ENCODE data around the gene HPS1.

DNA sequence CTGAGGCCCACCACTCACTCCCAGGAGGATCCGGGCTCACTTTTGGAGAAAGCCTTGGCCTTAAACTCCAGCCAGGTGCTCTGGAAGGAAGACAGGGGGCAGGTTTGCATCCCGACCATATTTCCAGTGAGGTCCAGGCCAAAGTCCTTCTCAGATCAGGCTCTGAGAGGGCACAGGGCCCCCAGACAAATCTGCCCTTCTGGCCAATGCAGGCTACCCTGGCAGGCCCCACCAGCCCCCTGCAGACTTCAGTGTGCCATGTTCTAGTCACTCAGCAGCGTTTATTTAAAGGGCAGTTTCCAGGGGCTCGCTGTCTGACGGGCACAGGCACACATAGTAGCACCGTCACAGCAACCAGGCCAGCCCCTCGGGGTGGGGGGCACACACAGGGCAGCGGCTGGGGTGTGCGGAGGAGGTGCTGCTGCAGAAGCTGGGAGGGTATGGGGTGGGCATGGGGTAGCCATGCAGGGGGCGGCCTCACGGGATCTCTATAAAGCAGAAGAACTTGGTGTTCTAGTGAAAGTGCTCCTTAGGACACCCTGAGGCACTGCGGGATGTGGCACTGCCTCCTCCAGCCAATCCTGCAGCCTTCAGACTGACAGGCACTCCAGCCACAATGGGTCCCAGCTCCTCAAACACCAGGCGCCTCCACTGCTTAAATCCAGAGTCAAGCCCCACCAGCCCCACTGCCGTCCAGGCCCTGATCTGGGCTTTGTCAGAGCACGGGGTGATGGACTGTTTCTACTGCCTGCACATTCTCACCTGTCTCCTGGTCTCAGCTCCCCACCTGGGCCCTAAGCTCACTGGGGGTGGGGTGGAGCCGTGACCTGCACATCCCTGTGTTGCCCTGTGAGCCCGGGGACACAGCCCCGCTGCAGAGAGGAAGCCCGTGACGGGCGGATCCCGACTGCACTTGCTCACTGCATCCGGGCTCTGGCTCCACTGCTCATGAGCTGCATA is 22.2 kb downstream of the HPS1 start:
- no peak for TF ChIP-seq CTCF (conservative IDR thresholded peaks at IDR 0.05; ENCODE audit: low read depth in 2 of 2)
- TF ChIP-seq, protein P1, sequence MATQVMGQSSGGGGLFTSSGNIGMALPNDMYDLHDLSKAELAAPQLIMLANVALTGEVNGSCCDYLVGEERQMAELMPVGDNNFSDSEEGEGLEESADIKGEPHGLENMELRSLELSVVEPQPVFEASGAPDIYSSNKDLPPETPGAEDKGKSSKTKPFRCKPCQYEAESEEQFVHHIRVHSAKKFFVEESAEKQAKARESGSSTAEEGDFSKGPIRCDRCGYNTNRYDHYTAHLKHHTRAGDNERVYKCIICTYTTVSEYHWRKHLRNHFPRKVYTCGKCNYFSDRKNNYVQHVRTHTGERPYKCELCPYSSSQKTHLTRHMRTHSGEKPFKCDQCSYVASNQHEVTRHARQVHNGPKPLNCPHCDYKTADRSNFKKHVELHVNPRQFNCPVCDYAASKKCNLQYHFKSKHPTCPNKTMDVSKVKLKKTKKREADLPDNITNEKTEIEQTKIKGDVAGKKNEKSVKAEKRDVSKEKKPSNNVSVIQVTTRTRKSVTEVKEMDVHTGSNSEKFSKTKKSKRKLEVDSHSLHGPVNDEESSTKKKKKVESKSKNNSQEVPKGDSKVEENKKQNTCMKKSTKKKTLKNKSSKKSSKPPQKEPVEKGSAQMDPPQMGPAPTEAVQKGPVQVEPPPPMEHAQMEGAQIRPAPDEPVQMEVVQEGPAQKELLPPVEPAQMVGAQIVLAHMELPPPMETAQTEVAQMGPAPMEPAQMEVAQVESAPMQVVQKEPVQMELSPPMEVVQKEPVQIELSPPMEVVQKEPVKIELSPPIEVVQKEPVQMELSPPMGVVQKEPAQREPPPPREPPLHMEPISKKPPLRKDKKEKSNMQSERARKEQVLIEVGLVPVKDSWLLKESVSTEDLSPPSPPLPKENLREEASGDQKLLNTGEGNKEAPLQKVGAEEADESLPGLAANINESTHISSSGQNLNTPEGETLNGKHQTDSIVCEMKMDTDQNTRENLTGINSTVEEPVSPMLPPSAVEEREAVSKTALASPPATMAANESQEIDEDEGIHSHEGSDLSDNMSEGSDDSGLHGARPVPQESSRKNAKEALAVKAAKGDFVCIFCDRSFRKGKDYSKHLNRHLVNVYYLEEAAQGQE (IDR thresholded peaks at IDR 0.05; ENCODE audit: unreplicated experiment), result no peak
- no peak for TF ChIP-seq POLR2AphosphoS5 (IDR thresholded peaks at IDR 0.05; ENCODE audit: low read depth)
- TF ChIP-seq EZH2 (IDR thresholded peaks at IDR 0.05; ENCODE audit: low read depth, unreplicated experiment), result no peak
- TF ChIP-seq CREB1 (CRISPR knock-in tag; IDR thresholded peaks at IDR 0.05; ENCODE audit: low read depth), result no peak
- TF ChIP-seq EZH2phosphoT487 (IDR thresholded peaks at IDR 0.05; ENCODE audit: unreplicated experiment), result no peak
- TF ChIP-seq, protein P2, sequence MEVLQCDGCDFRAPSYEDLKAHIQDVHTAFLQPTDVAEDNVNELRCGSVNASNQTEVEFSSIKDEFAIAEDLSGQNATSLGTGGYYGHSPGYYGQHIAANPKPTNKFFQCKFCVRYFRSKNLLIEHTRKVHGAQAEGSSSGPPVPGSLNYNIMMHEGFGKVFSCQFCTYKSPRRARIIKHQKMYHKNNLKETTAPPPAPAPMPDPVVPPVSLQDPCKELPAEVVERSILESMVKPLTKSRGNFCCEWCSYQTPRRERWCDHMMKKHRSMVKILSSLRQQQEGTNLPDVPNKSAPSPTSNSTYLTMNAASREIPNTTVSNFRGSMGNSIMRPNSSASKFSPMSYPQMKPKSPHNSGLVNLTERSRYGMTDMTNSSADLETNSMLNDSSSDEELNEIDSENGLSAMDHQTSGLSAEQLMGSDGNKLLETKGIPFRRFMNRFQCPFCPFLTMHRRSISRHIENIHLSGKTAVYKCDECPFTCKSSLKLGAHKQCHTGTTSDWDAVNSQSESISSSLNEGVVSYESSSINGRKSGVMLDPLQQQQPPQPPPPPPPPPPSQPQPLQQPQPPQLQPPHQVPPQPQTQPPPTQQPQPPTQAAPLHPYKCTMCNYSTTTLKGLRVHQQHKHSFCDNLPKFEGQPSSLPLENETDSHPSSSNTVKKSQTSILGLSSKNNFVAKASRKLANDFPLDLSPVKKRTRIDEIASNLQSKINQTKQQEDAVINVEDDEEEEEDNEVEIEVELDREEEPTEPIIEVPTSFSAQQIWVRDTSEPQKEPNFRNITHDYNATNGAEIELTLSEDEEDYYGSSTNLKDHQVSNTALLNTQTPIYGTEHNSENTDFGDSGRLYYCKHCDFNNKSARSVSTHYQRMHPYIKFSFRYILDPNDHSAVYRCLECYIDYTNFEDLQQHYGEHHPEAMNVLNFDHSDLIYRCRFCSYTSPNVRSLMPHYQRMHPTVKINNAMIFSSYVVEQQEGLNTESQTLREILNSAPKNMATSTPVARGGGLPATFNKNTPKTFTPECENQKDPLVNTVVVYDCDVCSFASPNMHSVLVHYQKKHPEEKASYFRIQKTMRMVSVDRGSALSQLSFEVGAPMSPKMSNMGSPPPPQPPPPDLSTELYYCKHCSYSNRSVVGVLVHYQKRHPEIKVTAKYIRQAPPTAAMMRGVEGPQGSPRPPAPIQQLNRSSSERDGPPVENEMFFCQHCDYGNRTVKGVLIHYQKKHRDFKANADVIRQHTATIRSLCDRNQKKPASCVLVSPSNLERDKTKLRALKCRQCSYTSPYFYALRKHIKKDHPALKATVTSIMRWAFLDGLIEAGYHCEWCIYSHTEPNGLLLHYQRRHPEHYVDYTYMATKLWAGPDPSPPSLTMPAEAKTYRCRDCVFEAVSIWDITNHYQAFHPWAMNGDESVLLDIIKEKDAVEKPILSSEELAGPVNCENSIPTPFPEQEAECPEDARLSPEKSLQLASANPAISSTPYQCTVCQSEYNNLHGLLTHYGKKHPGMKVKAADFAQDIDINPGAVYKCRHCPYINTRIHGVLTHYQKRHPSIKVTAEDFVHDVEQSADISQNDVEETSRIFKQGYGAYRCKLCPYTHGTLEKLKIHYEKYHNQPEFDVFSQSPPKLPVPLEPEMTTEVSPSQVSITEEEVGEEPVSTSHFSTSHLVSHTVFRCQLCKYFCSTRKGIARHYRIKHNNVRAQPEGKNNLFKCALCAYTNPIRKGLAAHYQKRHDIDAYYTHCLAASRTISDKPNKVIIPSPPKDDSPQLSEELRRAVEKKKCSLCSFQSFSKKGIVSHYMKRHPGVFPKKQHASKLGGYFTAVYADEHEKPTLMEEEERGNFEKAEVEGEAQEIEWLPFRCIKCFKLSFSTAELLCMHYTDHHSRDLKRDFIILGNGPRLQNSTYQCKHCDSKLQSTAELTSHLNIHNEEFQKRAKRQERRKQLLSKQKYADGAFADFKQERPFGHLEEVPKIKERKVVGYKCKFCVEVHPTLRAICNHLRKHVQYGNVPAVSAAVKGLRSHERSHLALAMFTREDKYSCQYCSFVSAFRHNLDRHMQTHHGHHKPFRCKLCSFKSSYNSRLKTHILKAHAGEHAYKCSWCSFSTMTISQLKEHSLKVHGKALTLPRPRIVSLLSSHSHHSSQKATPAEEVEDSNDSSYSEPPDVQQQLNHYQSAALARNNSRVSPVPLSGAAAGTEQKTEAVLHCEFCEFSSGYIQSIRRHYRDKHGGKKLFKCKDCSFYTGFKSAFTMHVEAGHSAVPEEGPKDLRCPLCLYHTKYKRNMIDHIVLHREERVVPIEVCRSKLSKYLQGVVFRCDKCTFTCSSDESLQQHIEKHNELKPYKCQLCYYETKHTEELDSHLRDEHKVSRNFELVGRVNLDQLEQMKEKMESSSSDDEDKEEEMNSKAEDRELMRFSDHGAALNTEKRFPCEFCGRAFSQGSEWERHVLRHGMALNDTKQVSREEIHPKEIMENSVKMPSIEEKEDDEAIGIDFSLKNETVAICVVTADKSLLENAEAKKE (CRISPR knock-in tag; IDR thresholded peaks at IDR 0.05), result no peak
- TF ChIP-seq ETS1 (IDR thresholded peaks at IDR 0.05), result no peak
- no peak for TF ChIP-seq JUNB (IDR thresholded peaks at IDR 0.05; ENCODE audit: unreplicated experiment)
